ENCODE measurements around the gene TMEM222. TPM values are rescaled to one million over a fixed set of nuclear protein-coding genes. Genes with fewer than 3 reads are reported as not detected.

TMEM222 gene
- polyA plus RNA-seq, 1 donor (not counting 4 experiments of a cell fraction or from before 2014, with no cell fraction given): 23.7 TPM

- H3K4me1 ChIP-seq (ENCODE audit: control insufficient read depth, extremely low read depth, insufficient read depth, low read length): peaks cover 8% of the 10 kb centered on the region
- dilution Hi-C loops (cut with MboI; ENCODE audit: extremely low pct_ligation_motif_present, low sequenced_read_pairs): no loop called here
- H3K4me3 ChIP-seq (ENCODE audit: control insufficient read depth in 2 of 3, extremely low read depth in 1 of 3, insufficient read depth in 2 of 3, low read depth in 1 of 3, low read length in 3 of 3): no peak overlapping the region
- H4K20me1 ChIP-seq (ENCODE audit: control insufficient read depth, extremely low read depth, insufficient read depth, low read length): peaks cover 3% of the 10 kb centered on the region
- H3K27ac ChIP-seq (ENCODE audit: control insufficient read depth, insufficient read depth, low read length): no peak overlapping the region
- peaks cover 26 to 43% of the 10 kb centered on the region in 2 experiments for H3K36me3 ChIP-seq (ENCODE audit: control insufficient read depth in 2 of 2, extremely low read depth in 1 of 2, insufficient read depth in 2 of 2, low read length in 2 of 2)
- peaks cover 7% of the 10 kb centered on the region for H3K79me2 ChIP-seq (ENCODE audit: control insufficient read depth, insufficient read depth, low read length)
- FAIRE-seq: no peak
- no peak overlapping the region for H2AFZ ChIP-seq (ENCODE audit: control insufficient read depth, low read length)
- H3K4me2 ChIP-seq (ENCODE audit: control insufficient read depth, extremely low read depth, insufficient read depth, low read depth, low read length): no peak overlapping the region
- no peaks in the 10 kb centered on the region for H3K9me3 ChIP-seq (ENCODE audit: control insufficient read depth, low read depth, low read length)
- H3K27me3 ChIP-seq (ENCODE audit: control insufficient read depth, extremely low read depth, insufficient read depth, low read length): no peaks in the 10 kb centered on the region
- TF ChIP-seq EZH2 (IDR thresholded peaks at IDR 0.05; ENCODE audit: low read length): no peak
- TF ChIP-seq CTCF (optimal IDR thresholded peaks at IDR 0.05 in 1 of 3, IDR thresholded peaks at IDR 0.05 in 1 of 3, conservative IDR thresholded peaks at IDR 0.05 in 1 of 3; ENCODE audit: extremely low read depth in 1 of 3, insufficient read depth in 2 of 3, low read length in 3 of 3): no peak
- no peaks in the 10 kb centered on the region for H3K9me1 ChIP-seq (ENCODE audit: control insufficient read depth, extremely low read depth, insufficient read depth, low read length)
- no peak overlapping the region for H3K9ac ChIP-seq (ENCODE audit: control insufficient read depth, extremely low read depth, insufficient read depth, low read length)
- DNase-seq (ENCODE audit: low read depth, low spot score): no peak
These were observed 37.8 kb downstream of the TMEM222 start for GRCh38 chr1:27359822-27360158.

GRCh38 chr1:27360159-27361043 lies 38.4 kb downstream of the TMEM222 start:
- Histone ChIP-seq H4K20me1 (ENCODE audit: control insufficient read depth, extremely low read depth, insufficient read depth, low read length) (peaks cover 3% of the 10 kb centered on the region), H3K36me3 (ENCODE audit: control insufficient read depth in 2 of 2, extremely low read depth in 1 of 2, insufficient read depth in 2 of 2, low read length in 2 of 2) (peaks cover 29 to 39% of the 10 kb centered on the region in 2 experiments), H3K27ac (ENCODE audit: control insufficient read depth, insufficient read depth, low read length) (no peak overlapping the region), H3K27me3 (ENCODE audit: control insufficient read depth, extremely low read depth, insufficient read depth, low read length) (no peaks in the 10 kb centered on the region), H3K4me2 (ENCODE audit: control insufficient read depth, extremely low read depth, insufficient read depth, low read depth, low read length) (no peak overlapping the region), H2AFZ (ENCODE audit: control insufficient read depth, low read length) (no peak overlapping the region), H3K4me1 (ENCODE audit: control insufficient read depth, extremely low read depth, insufficient read depth, low read length) (peaks cover 13% of the 10 kb centered on the region), H3K9ac (ENCODE audit: control insufficient read depth, extremely low read depth, insufficient read depth, low read length) (no peak overlapping the region), H3K9me1 (ENCODE audit: control insufficient read depth, extremely low read depth, insufficient read depth, low read length) (no peaks in the 10 kb centered on the region), H3K9me3 (ENCODE audit: control insufficient read depth, low read depth, low read length) (no peaks in the 10 kb centered on the region), H3K79me2 (ENCODE audit: control insufficient read depth, insufficient read depth, low read length) (peaks cover 12% of the 10 kb centered on the region), H3K4me3 (ENCODE audit: control insufficient read depth in 2 of 3, extremely low read depth in 1 of 3, insufficient read depth in 2 of 3, low read depth in 1 of 3, low read length in 3 of 3) (no peak overlapping the region)
- dilution Hi-C loops (cut with MboI; ENCODE audit: extremely low pct_ligation_motif_present, low sequenced_read_pairs): no loop called here
- DNase-seq (ENCODE audit: low read depth, low spot score) (no peak), FAIRE-seq (no peak)
- no peak for TF ChIP-seq CTCF (optimal IDR thresholded peaks at IDR 0.05 in 1 of 3, IDR thresholded peaks at IDR 0.05 in 1 of 3, conservative IDR thresholded peaks at IDR 0.05 in 1 of 3; ENCODE audit: extremely low read depth in 1 of 3, insufficient read depth in 2 of 3, low read length in 3 of 3)

Data from keratinocyte (primary cell).